GM12891 (cell line): ENCODE measurements around the gene CCDC171.

Source experiments
- DNase-seq: peaks from one replicate; pipeline ENCODE4 v3.0.0; 2011; ENCODE audit warnings: low spot score; ENCODE audit not compliant: insufficient read length
- FAIRE-seq: peaks from 2 replicates; lab custom pipeline; 2011; peaks lifted over from hg19 to GRCh38; lab: Jason Lieb, UNC
- PAX5 ChIP-seq: IDR thresholded peaks from 2 replicates; pipeline ENCODE4 v1.6.1; 2011; ENCODE audit warnings: low read length, moderate library complexity, mild to moderate bottlenecking; ENCODE audit not compliant: insufficient read depth, severe bottlenecking
- POLR2A ChIP-seq: IDR thresholded peaks from 2 replicates; pipeline ENCODE4 v1.6.1; 2011; ENCODE audit warnings: low read depth, low read length, control low read depth
- POLR2AphosphoS5 ChIP-seq: IDR thresholded peaks from 2 replicates; pipeline ENCODE4 v1.6.1; 2011; ENCODE audit warnings: low read depth, low read length, control low read depth
- POU2F2 ChIP-seq: IDR thresholded peaks from 2 replicates; pipeline ENCODE4 v1.6.1; 2011; ENCODE audit warnings: low read depth, mild to moderate bottlenecking, control low read depth, low read length, moderate library complexity
- SPI1 ChIP-seq: IDR thresholded peaks from 2 replicates; pipeline ENCODE4 v1.6.1; 2011; ENCODE audit warnings: low read depth, low read length, control low read depth
- TAF1 ChIP-seq: IDR thresholded peaks from 2 replicates; pipeline ENCODE4 v1.6.1; 2011; ENCODE audit warnings: low read depth, low read length, control low read depth

The CCDC171 gene

DNA sequence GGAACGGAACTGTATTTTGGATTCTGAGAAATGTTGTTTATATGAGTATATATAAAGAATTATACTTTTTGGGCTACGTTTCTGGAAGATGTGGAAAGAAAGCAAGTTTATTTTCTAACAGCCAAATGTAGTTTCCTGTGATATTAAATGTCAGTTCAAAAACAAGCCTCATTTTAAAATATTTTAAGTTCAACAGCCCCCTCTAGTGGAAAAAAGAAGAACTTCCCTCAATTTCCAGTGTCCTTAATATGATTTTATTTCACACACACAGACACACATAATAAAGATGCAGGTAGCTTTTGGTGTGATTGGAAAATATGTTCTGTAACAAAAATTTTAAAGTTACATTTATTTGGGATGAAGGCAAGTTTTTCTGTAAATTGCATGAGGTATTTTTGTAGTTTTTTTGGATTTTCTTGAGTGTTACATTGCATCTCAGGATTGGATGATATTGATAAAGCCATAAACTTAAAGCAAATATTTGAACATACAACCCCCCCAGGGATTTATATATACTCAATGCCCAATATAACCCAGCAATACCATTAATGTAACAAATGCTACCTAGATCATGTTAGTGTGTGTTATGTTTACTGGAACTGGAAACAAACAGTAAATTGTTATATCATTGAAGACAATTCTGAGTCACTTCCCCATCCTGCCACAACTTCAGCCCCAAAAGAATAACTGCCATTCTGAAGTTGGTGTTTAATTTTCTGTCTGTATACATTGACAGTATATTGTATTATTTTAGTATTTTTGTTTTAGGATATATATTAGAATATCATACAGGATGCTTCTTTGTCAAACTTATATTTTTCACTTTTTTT is 54.0 kb downstream of the CCDC171 start:
- TF ChIP-seq POLR2AphosphoS5 (no peak), POLR2A (no peak), POU2F2 (no peak)

DNA sequence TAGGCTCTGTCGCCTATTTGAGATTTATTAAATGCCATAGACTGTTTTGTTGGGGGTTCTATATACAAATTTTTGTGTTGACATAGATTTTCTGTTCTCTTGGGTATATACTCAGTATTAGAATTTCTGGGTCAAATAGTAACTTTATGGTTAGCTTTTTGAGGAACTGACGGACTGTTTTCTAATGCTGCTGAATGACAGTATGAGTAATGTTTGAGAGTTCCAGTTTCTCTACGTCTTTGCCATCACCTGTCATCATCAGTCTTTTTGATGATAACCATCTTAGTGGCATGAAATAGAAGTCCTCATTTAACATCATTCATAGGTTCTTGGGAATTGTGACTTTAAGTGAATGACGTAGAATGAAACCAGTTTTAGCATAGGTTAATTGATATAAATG is 60.1 kb downstream of the CCDC171 start:
- FAIRE-seq (no peak), DNase-seq (no peak)
- TF ChIP-seq SPI1, result peak; percentile 76
- no peak for TF ChIP-seq PAX5

More for the DNA sequence above, 54.0 kb downstream of the CCDC171 start:
- no peak for DNase-seq
- peak; percentile 54 for FAIRE-seq

DNA sequence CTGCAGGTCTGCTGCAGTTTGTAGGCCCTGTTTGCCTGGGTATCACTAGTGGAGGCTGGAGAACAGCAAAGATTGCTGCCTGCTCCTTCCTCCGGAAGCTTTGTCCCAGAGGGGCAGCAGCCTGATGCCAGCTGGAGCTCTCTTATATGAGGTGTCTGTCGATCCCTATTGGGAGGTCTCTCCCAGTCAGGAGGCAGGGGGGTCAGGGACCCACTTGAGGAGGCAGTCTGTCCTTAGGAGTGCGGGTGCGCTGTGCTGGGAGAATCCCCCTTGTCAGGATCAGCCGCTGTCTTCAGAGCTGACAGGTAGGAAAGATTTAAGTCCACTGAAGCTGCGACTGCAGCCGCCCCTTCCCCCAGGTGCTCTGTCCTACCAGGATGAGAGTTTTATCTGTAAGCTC is 64.9 kb downstream of the CCDC171 start:
- DNase-seq, result no peak
- FAIRE-seq, result no peak
- TF ChIP-seq POLR2AphosphoS5 (no peak), POLR2A (no peak), TAF1 (no peak), PAX5 (no peak), SPI1 (no peak), POU2F2 (no peak)

DNA sequence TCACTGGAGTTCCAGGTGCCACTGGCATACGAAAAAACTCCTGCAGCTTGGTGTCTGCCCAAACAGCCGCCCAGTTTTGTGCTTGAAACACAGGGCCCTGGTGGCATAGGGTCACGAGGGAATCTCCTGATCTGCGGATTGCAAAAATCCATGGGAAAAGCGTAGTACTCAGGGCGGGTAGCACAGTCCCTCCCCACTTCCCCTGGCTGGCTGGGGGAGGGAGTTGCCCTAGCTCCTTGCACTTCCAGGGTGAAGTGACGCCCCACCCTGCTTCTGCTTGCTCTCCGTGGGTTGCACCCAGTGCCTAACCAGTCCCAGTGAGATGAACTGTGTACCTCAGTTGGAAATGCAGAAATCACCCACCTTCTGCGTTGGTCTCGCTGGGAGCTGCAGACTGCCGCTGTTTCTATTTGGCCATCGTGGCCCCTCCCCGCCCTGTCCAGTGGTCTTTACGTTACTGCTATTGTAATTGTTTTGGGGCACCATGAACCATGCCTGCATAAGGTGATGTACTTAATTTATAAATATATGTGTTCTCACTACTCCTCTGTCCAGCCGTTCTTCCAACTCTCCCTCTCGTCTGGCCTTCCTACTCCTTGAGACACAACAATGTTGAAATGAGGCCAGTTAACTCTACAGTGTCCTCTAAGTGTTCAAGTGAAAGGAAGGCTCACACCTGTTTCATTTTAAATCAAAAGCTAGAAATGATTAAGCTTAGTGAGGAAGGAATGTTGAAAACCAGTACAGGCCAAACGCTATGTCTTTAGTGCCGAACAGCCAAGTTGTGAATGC is 65.9 kb downstream of the CCDC171 start:
- DNase-seq, result no peak
- TF ChIP-seq SPI1, result no peak
- no peak for TF ChIP-seq POLR2AphosphoS5
- TF ChIP-seq POLR2A, result no peak
- TF ChIP-seq POU2F2, result no peak
- no peak for TF ChIP-seq PAX5
- TF ChIP-seq TAF1, result no peak
- FAIRE-seq, result no peak

- FAIRE-seq (no peak), DNase-seq (no peak)
- TF ChIP-seq POLR2AphosphoS5 (no peak), POLR2A (no peak), PAX5 (no peak), POU2F2 (no peak), SPI1 (no peak), TAF1 (no peak)
Observed at GRCh38 chr9:15622318-15622971, 69.6 kb downstream of the CCDC171 start.

GRCh38 chr9:15635752-15636151 is 82.9 kb downstream of the CCDC171 start:
- DNase-seq (no peak), FAIRE-seq (no peak)
- TF ChIP-seq POLR2A (no peak), POLR2AphosphoS5 (no peak)

DNA sequence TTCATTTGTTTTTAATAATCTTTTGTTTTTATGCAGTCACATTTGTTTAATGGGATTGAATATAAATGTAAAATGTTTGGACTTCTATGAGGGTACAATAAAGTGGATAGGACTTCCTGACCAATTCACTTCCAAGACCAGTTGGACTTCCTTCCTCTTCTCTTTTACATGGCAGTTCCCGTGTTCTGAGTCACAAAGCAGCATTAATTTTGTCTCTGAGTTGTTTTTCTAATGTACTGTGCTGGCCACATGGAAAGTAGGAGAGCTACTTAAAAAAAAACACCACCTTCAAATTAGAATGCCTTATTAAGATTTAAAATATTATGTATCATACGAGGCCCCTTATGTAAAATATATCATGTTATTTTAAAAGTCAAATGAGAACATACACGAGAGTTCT is 87.3 kb downstream of the CCDC171 start:
- no peak for FAIRE-seq
- 0 out of 2 replicates have a peak, but pooled peaks have one; percentile 5 for TF ChIP-seq SPI1
- TF ChIP-seq POU2F2, result no peak
- no peak for TF ChIP-seq POLR2AphosphoS5
- TF ChIP-seq POLR2A, result no peak
- TF ChIP-seq PAX5, result no peak
- TF ChIP-seq TAF1, result no peak

GRCh38 chr9:15641291-15641690 is 88.4 kb downstream of the CCDC171 start:
- FAIRE-seq (no peak), DNase-seq (no peak)
- TF ChIP-seq POLR2AphosphoS5, result no peak
- no peak for TF ChIP-seq POU2F2
- TF ChIP-seq SPI1, result no peak
- no peak for TF ChIP-seq POLR2A
- TF ChIP-seq TAF1, result no peak
- TF ChIP-seq PAX5, result no peak

More for the DNA sequence above, 87.3 kb downstream of the CCDC171 start:
- no peak for DNase-seq

GRCh38 chr9:15642369-15642962 is 89.6 kb downstream of the CCDC171 start:
- TF ChIP-seq POLR2AphosphoS5 (no peak), POU2F2 (no peak), TAF1 (no peak), SPI1 (no peak), PAX5 (no peak), POLR2A (no peak)
- DNase-seq (no peak), FAIRE-seq (no peak)
